GM12873 (cell line): ENCODE results near the gene CACNA2D3.

Experiments
- TF ChIP-seq, protein P1 (sequence below): IDR thresholded peaks from 2 replicates; pipeline ENCODE4 v1.5.1; 2012; ENCODE audit warnings: low read depth, mild to moderate bottlenecking, moderate library complexity, low read length, control low read depth; ENCODE audit not compliant: insufficient read depth; ENCODE audit errors: missing control alignments

Gene CACNA2D3

DNA sequence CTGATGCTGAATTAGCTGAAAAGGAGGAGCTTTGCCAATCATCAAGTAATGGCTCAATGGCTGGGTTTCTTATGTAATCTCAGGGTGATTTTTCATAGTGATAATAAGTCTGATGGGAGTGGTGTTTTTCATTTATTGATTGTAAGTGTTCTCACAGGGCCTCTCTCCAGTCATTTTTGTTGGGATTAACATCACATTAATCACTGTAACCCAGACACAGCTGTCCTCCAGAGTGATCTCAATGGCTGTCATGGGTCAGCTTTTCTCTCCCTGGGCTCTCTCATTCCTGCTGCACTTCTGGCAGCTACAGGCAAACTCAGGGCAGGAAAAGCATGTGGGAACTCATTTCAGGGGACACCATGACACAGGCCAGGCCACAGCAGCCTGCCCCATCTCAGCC is 642.6 kb downstream of the CACNA2D3 start:
- TF ChIP-seq, protein P1, sequence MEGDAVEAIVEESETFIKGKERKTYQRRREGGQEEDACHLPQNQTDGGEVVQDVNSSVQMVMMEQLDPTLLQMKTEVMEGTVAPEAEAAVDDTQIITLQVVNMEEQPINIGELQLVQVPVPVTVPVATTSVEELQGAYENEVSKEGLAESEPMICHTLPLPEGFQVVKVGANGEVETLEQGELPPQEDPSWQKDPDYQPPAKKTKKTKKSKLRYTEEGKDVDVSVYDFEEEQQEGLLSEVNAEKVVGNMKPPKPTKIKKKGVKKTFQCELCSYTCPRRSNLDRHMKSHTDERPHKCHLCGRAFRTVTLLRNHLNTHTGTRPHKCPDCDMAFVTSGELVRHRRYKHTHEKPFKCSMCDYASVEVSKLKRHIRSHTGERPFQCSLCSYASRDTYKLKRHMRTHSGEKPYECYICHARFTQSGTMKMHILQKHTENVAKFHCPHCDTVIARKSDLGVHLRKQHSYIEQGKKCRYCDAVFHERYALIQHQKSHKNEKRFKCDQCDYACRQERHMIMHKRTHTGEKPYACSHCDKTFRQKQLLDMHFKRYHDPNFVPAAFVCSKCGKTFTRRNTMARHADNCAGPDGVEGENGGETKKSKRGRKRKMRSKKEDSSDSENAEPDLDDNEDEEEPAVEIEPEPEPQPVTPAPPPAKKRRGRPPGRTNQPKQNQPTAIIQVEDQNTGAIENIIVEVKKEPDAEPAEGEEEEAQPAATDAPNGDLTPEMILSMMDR = no peak

DNA sequence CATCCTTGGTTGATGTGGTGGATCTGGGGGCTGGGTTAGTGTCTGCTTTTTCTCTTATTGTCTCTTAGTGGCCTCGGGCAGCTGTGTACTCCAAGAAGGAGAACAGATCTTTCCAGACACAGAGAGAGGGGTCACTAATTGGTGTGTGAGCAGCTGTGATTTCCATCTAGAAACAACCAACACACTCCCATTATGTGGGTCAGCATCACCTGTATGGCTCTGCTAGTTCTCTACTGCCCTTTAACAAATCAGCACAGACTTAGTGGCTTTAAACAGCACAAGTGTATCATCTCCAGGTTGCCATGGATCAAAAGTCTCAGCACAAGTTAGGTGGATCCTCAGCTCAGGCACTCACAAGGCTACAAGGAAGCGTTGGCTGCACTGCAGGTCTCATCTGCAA is 648.7 kb downstream of the CACNA2D3 start:
- TF ChIP-seq, protein P1 = no peak

DNA sequence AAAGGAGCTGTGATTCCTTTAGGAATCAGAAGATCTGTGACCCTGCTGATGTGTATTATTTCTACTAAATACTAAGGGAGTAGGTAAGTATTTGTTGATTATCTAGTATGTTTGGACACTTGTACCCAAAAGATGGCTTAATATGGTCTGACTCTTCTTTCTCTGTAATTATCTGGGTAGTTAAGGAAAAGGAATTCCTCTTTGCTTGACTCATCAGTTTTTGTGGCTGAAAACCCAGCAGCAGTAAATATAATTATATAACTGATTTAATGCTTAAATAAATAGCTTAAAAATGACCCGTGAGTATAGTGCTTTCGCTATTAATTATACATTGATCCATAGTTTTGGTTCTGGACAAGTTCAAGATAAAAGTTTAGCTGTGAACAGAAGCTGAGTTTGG is 649.7 kb downstream of the CACNA2D3 start:
- TF ChIP-seq, protein P1 = no peak

DNA sequence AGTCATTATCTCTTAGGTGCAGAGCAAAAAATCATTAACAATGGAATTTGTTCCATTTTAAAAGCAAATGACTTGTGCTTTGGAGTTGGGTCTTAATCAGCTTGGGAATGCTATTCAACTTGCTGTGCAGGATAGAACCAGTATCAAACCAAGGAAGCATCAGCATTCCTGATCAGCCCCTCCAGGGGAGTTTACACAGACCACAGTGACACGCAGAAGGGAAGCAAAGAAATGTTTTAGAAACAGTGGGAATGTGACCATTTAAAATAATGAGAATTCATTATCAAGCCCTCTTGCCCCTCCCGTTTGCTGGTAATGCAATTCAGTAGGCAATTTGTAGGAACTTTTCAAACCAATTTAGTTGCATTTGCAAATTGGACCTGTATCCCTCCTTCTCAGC is 650.4 kb downstream of the CACNA2D3 start:
- TF ChIP-seq, protein P1 = no peak

DNA sequence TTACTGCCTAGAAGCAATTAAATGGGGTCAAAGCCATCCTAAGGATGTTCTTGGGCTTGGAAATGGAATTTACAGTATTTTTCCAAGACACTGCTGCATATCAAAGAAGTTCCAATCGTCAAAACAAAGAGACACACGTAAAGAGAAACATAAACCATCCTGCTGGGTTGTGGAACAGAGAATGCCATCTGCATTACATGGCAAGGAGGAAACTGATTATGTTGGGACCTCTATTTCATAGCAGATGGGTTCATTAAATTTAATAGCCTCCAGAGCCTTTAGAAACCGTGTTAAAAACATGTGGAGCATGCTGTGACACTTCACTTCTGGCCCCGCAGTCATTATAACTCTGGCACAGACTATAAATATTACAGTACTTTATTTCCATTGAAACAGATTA is 650.9 kb downstream of the CACNA2D3 start:
- TF ChIP-seq, protein P1 = no peak

DNA sequence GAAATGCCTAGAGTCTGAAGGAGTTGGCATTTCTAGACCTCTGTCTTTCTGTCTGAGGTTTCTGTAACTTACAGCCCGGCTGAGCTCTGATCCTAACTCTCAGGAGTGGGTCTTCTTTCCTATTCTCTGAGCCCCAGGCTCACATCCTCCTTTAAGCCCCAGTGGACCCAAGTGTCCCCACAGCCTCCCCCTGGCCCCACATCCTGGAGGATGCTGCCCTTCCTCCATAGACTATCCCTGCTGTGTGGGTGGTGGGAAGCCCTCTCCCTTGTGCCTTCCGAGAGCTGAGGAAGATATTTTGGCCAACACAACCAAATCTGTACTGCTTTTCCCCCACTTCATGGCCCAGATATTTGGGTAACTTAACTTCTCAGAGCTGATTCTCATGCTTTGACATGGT is 654.2 kb downstream of the CACNA2D3 start:
- TF ChIP-seq, protein P1 = no peak

DNA sequence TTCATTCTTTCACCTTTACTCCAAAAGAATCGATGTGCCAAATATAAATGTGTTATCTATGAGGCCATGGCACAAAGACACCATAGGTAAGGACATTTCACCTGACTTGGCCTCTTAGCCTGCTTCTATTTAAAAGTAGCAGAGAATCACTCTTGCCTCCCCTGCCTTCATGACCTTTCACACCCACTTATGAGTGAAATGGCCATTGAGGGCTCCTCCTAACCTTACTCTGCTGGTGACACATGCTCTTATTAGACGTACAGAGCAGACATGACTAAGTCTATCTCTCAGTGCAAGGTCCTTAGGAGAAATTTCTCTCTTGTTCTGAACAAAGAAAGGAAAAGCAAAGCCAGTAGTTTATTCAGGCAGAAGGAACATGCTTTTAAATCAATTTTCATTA is 654.8 kb downstream of the CACNA2D3 start:
- TF ChIP-seq, protein P1 = no peak

DNA sequence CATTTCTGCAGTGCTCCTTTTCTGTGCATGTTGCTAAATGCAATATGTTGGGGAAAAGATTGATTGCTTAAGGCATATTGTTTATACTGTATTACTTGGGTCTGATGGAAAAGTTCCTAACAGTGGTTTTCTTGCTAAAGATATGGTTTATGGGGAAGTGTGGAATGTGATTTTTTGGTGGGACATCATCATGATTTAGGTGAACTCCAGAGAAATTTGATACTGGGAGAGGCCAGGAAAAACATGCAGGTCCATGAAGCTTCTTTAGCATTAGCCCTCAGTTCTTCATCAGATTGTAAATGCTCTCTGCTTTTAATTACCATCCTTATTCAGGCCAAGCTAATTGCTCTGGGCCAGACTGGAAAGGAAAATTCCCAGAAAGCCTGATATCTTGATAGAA is 658.0 kb downstream of the CACNA2D3 start:
- TF ChIP-seq, protein P1 = no peak
